Iris pigment epithelial cell (primary cell): Measurements from ENCODE around the gene FOXK2.
A peak's percentile ranks its signal among the peaks of the same experiment; 100 is the strongest.
"Not testable (repeated sequence)": the region's sequence is repeated elsewhere in the genome, so short reads cannot be mapped to it uniquely, and the experiment has no call there.

Experiments
- DNase-seq: peaks from one replicate; pipeline ENCODE4 v3.0.0-alpha.2; 2011; ENCODE audit warnings: low read depth

The FOXK2 gene

GRCh38 chr17:82534401-82534812, 14.9 kb downstream of the FOXK2 start:
- no peak for DNase-seq

- DNase-seq = peak; percentile 40
These were observed 17.1 kb downstream of the FOXK2 start for GRCh38 chr17:82536512-82537201.

- DNase-seq = not testable (repeated sequence)
These were observed 17.7 kb downstream of the FOXK2 start for GRCh38 chr17:82537228-82537627.

- DNase-seq = not testable (repeated sequence)
These were observed 19.5 kb downstream of the FOXK2 start for GRCh38 chr17:82539076-82539475.

- DNase-seq = no peak
These were observed 22.9 kb downstream of the FOXK2 start for GRCh38 chr17:82542439-82542838.

- DNase-seq = no peak
These were observed 25.0 kb downstream of the FOXK2 start for GRCh38 chr17:82544431-82545070.

- peak; percentile 42 for DNase-seq
These were observed 25.5 kb downstream of the FOXK2 start for GRCh38 chr17:82545071-82545462.

GRCh38 chr17:82547981-82548380, 28.4 kb downstream of the FOXK2 start:
- DNase-seq = no peak

- no peak for DNase-seq
These were observed 29.3 kb downstream of the FOXK2 start for GRCh38 chr17:82548681-82549303.

GRCh38 chr17:82551779-82552457, 32.4 kb downstream of the FOXK2 start:
- peak; percentile 70 for DNase-seq

GRCh38 chr17:82552580-82552979, 33.0 kb downstream of the FOXK2 start:
- no peak for DNase-seq

- DNase-seq = no peak
These were observed 33.8 kb downstream of the FOXK2 start for GRCh38 chr17:82553210-82553930.

GRCh38 chr17:82557510-82557909, 38.0 kb downstream of the FOXK2 start:
- not testable (repeated sequence) for DNase-seq

- no peak for DNase-seq
These were observed 40.2 kb downstream of the FOXK2 start for GRCh38 chr17:82559566-82560251.

GRCh38 chr17:82560252-82560642, 40.7 kb downstream of the FOXK2 start:
- DNase-seq = no peak

GRCh38 chr17:82560802-82561428, 41.4 kb downstream of the FOXK2 start:
- DNase-seq = peak; percentile 32

- no peak for DNase-seq
These were observed 42.0 kb downstream of the FOXK2 start for GRCh38 chr17:82561429-82562035.

GRCh38 chr17:82562718-82563220, 43.2 kb downstream of the FOXK2 start:
- not testable (repeated sequence) for DNase-seq

GRCh38 chr17:82563318-82563717, 43.8 kb downstream of the FOXK2 start:
- DNase-seq = no peak

- DNase-seq = not testable (repeated sequence)
These were observed 44.2 kb downstream of the FOXK2 start for GRCh38 chr17:82563745-82564144.
